ENCODE results near the gene NDUFV3. TPM values are rescaled to one million over a fixed set of nuclear protein-coding genes. Genes with fewer than 3 reads are reported as not detected.
A peak's percentile ranks its signal among the peaks of the same experiment; 100 is the strongest.
"Not testable (repeated sequence)": the region's sequence is repeated elsewhere in the genome, so short reads cannot be mapped to it uniquely, and the experiment has no call there.

The NDUFV3 gene
- polyA plus RNA-seq, 1 of the 3 experiments (the other 2 are of a cell fraction), result 32.9 TPM

- Histone ChIP-seq H2AFZ (ENCODE audit: low read depth) (no peak overlapping the region), H3K4me2 (no peak overlapping the region), H3K4me3 (ENCODE audit: low read depth in 2 of 2, low read length in 1 of 2) (no peak overlapping the region), H3K36me3 (replicated peaks in 1 of 2; ENCODE audit: control insufficient read depth in 1 of 2, insufficient read depth in 2 of 2, low read length in 1 of 2) (no peaks in the 10 kb centered on the region), H3K9me2 (no peaks in the 10 kb centered on the region), H3F3A (replicated peaks; ENCODE audit: insufficient read depth) (peaks cover 10% of the 10 kb centered on the region), H3K27ac (ENCODE audit: low read depth in 2 of 2, low read length in 1 of 2) (no peak overlapping the region), H3K79me2 (ENCODE audit: insufficient read depth) (no peaks in the 10 kb centered on the region), H3K27me3 (ENCODE audit: insufficient read depth) (no peaks in the 10 kb centered on the region), H3K9me3 (no peaks in the 10 kb centered on the region), H3K9ac (no peak overlapping the region), H4K20me1 (ENCODE audit: insufficient read depth) (no peaks in the 10 kb centered on the region), H3K4me1 (ENCODE audit: control insufficient read depth in 1 of 2, insufficient read depth in 2 of 2, low read depth in 1 of 2, low read length in 1 of 2) (peaks cover 0 to 6% of the 10 kb centered on the region in 2 experiments; a peak in 1 of 4 replicates)
- no peak for DNase-seq
- CTCF ChIA-PET, result no interaction called here
- POLR2A ChIA-PET, result no interaction called here
- WGBS (ENCODE audit: low lambda C conversion rate), result 91% methylated on average over 21 of the region's 21 CpGs
- TF ChIP-seq FOXM1 (IDR thresholded peaks at IDR 0.05; ENCODE audit: low read depth) (no peak), PBX3 (IDR thresholded peaks at IDR 0.05) (no peak), RCOR1 (IDR thresholded peaks at IDR 0.05; ENCODE audit: low read length) (no peak), USF2 (IDR thresholded peaks at IDR 0.05; ENCODE audit: borderline replicate concordance, low read depth, low read length) (no peak)
Observed at GRCh38 chr21:42937960-42938605, 45.0 kb downstream of the NDUFV3 start.

GRCh38 chr21:42938606-42938995, 45.5 kb downstream of the NDUFV3 start:
- H3K4me3 ChIP-seq (ENCODE audit: low read depth in 2 of 2, low read length in 1 of 2); H2AFZ ChIP-seq (ENCODE audit: low read depth); H3K4me1 ChIP-seq (ENCODE audit: control insufficient read depth in 1 of 2, insufficient read depth in 2 of 2, low read depth in 1 of 2, low read length in 1 of 2); H3K27me3 ChIP-seq (ENCODE audit: insufficient read depth); CTCF ChIA-PET; H3K36me3 ChIP-seq (replicated peaks in 1 of 2; ENCODE audit: control insufficient read depth in 1 of 2, insufficient read depth in 2 of 2, low read length in 1 of 2); H3K9me2 ChIP-seq; POLR2A ChIA-PET; H3K79me2 ChIP-seq (ENCODE audit: insufficient read depth); H3K9ac ChIP-seq; DNase-seq; H3K27ac ChIP-seq (ENCODE audit: low read depth in 2 of 2, low read length in 1 of 2); H3K9me3 ChIP-seq; H3K4me2 ChIP-seq; H4K20me1 ChIP-seq (ENCODE audit: insufficient read depth): not testable (repeated sequence)
- 89% methylated on average over 6 of the region's 6 CpGs for WGBS (ENCODE audit: low lambda C conversion rate)
- peaks cover 10% of the 10 kb centered on the region for H3F3A ChIP-seq (replicated peaks; ENCODE audit: insufficient read depth)

GRCh38 chr21:42939582-42940413, 46.7 kb downstream of the NDUFV3 start:
- Histone ChIP-seq H3K4me3 (ENCODE audit: low read depth in 2 of 2, low read length in 1 of 2) (no peak overlapping the region), H3K27me3 (ENCODE audit: insufficient read depth) (no peaks in the 10 kb centered on the region), H2AFZ (ENCODE audit: low read depth) (no peak overlapping the region), H3K4me1 (ENCODE audit: control insufficient read depth in 1 of 2, insufficient read depth in 2 of 2, low read depth in 1 of 2, low read length in 1 of 2) (peaks cover 0 to 6% of the 10 kb centered on the region in 2 experiments; a peak in 1 of 4 replicates), H3K27ac (ENCODE audit: low read depth in 2 of 2, low read length in 1 of 2) (peak overlapping the region in 1 of 2 experiments; percentile 59; a peak in 1 of 4 replicates), H3K4me2 (peak overlapping the region; percentile 36; the same call in 1 of the 2 replicates), H3K36me3 (replicated peaks in 1 of 2; ENCODE audit: control insufficient read depth in 1 of 2, insufficient read depth in 2 of 2, low read length in 1 of 2) (no peaks in the 10 kb centered on the region), H3K9ac (no peak overlapping the region), H4K20me1 (ENCODE audit: insufficient read depth) (no peaks in the 10 kb centered on the region), H3F3A (replicated peaks; ENCODE audit: insufficient read depth) (peaks cover 10% of the 10 kb centered on the region), H3K9me2 (no peaks in the 10 kb centered on the region), H3K79me2 (ENCODE audit: insufficient read depth) (no peaks in the 10 kb centered on the region), H3K9me3 (no peaks in the 10 kb centered on the region)
- peak; percentile 73 for TF ChIP-seq FOSL2 (IDR thresholded peaks at IDR 0.05; ENCODE audit: borderline replicate concordance, low read depth)
- TF ChIP-seq USF1 (IDR thresholded peaks at IDR 0.05; ENCODE audit: borderline replicate concordance, low read depth), result no peak
- peak; percentile 91 for TF ChIP-seq NFIC (IDR thresholded peaks at IDR 0.05; ENCODE audit: borderline replicate concordance)
- TF ChIP-seq PBX3 (IDR thresholded peaks at IDR 0.05), result peak; percentile 31; the same call in 1 of the 2 replicates
- TF ChIP-seq JUND (IDR thresholded peaks at IDR 0.05), result peak; percentile 39
- peak; percentile 79 for TF ChIP-seq TCF12 (IDR thresholded peaks at IDR 0.05)
- no peak for TF ChIP-seq ELF1 (IDR thresholded peaks at IDR 0.05)
- DNase-seq, result no peak
- ChIA-PET POLR2A (no interaction called here), CTCF (no interaction called here)
- 43% methylated on average over 16 of the region's 16 CpGs for WGBS (ENCODE audit: low lambda C conversion rate)

Measured in SK-N-SH (cell line).